ENCODE results near the gene SH3GL3.

Gene SH3GL3

DNA sequence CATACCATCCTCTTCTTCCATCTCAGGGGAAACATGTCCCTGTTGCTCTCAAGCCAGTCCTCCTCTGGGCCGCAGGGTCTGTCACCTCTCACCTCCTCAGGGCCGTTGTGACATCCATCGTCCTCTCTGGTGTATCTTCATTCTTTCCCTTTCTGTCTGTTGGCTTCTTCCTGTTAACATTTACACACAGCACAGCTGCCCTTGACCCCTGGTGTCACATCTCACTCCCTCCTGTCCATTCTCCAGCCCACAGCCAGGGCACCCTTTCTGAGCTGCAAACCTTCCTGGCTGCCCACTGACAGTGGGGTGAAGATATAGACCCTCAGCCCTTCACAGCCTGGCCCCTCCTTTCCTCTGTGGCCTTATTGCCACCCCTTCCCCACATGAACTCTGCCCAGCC, 127.2 kb downstream of the SH3GL3 start:
- DNase-seq, result no peak
- TF ChIP-seq POLR2A (IDR thresholded peaks at IDR 0.05; ENCODE audit: low read length) (no peak), GATA1 (IDR thresholded peaks at IDR 0.05; ENCODE audit: low read depth, low read length) (no peak)

DNA sequence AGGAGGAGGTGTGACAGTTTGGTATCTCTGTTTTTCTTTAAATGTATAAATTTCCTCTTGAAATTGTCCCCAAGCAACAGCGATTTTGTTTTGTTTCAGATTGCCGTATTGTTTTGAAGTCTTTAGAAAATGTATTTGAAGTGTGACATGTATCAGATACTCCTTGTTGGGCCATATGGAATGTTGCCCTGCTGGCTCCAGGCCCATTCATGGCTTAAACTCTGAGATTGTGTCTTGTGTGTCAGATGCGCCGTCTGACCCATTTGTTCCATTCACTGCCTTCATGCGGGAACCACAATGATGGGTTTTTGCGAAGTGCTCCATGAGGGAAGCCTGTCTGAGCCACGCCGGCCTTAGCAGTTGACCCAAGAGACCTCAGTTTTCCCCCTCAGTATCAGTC, 131.6 kb downstream of the SH3GL3 start:
- DNase-seq, result no peak
- TF ChIP-seq GATA1 (IDR thresholded peaks at IDR 0.05; ENCODE audit: low read depth, low read length) (no peak), POLR2A (IDR thresholded peaks at IDR 0.05; ENCODE audit: low read length) (no peak)

DNA sequence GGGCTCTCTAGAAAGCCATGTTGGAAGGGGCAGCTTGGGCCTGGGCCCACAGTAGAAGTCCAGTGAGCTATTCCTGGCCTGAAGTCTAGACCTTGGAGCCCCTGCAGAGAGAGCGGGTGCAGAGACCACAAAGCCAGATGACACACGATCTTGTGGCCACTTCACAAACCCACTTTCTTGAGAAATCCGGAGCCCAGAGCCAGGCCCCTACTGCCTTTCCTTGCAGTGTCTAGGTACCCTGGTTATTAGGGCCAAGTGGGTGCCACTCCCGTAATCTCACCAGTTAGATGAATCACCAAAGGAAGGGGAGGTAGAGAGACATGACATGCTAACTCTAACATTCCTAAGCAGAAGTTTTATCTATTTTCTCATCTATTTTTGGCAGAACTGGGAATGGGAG, 134.2 kb downstream of the SH3GL3 start:
- no peak for DNase-seq
- TF ChIP-seq GATA1 (IDR thresholded peaks at IDR 0.05; ENCODE audit: low read depth, low read length) (no peak), POLR2A (IDR thresholded peaks at IDR 0.05; ENCODE audit: low read length) (no peak)

DNA sequence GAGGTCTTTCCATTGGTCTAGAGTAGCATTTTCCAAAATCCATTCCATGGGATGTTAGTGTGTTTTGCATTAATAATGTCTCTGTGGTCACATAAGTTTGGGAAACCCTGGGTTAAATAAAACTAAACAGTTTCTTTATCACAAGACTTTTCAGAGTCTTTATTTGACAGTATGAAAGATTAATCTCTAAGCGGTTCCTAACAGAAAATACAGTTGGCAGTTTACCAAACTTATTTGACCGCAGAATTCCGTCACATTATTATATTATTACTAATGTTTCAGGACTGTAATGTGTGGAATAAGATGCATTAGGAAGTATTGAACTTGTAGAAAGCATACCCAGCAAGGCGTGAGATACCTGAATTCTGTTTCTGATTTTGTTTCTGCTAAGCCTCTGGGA, 135.2 kb downstream of the SH3GL3 start:
- no peak for DNase-seq
- no peak for TF ChIP-seq POLR2A (IDR thresholded peaks at IDR 0.05; ENCODE audit: low read length)
- no peak for TF ChIP-seq GATA1 (IDR thresholded peaks at IDR 0.05; ENCODE audit: low read depth, low read length)

DNA sequence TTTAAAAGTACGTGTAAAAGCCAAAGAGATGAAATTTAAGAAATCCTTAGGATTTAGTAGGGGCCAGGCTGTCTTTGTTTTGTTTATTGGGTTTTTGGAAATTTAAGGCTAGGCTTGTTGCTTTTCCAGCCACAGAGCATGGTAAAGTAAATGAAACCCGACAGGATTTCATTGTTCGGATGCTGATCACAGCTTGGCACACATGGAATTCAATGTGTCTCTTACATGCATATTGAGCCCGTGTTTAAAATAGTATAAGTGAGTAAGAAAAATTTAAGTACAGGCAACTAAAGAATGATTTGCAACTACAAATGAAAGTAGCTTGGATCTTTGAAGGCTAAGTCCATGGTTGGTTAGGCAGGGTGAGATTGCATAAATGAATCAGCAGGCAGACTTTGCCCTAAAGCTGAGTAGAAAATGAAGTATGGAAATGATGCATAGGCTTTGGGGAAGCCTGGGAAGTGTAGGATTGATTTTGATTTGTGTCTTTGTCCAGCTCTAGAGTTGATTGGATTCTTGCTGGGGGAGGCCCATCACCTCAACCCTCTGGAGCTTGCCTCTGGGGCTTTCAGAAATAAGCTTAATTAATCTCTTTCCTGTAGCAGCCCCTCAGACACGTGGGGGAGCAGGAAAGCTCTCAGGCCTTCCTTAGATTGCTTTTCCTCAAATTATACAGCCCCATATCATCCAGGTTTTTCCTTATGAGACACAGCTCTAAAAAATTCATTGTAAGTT, 138.6 kb downstream of the SH3GL3 start:
- DNase-seq, result no peak
- no peak for TF ChIP-seq GATA1 (IDR thresholded peaks at IDR 0.05; ENCODE audit: low read depth, low read length)
- no peak for TF ChIP-seq POLR2A (IDR thresholded peaks at IDR 0.05; ENCODE audit: low read length)

DNA sequence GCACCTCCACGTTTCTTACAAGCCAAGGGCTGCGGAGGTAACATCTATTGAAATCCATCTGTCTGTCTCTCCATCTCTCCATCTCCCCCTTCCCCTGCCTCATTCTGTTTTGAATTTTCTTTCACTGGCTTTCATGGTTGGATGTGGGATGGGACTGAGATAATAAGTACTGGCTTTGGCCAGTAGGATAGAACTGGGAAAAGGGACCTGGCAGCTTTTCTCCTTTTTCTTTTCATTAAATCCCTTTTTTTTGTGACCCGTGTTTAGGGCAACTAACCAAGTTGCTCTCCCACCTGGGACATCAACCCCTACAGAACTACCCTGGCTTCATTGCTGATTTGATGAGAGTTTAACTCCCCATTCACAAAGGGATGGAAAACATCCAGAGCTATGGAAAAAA, 139.9 kb downstream of the SH3GL3 start:
- TF ChIP-seq POLR2A (IDR thresholded peaks at IDR 0.05; ENCODE audit: low read length), result no peak
- TF ChIP-seq GATA1 (IDR thresholded peaks at IDR 0.05; ENCODE audit: low read depth, low read length), result no peak
- no peak for DNase-seq

DNA sequence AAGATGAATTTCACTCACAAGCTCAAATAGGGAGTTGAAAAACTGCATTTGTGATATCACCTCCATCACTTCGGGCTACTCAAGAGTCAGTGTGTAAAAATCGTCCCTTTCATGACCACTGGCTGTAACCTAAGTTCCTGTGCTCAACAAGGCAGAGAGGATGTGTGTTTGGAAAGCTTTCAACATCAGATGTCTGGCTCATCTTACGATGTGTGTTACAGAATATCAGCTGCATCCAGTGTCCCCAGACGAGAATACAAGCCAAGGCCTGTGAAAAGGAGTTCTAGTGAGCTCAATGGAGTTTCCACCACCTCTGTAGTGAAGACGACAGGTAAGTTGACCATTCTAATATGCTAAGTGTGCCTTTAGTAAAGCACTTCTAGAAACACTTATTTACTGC, 141.3 kb downstream of the SH3GL3 start:
- no peak for DNase-seq
- no peak for TF ChIP-seq GATA1 (IDR thresholded peaks at IDR 0.05; ENCODE audit: low read depth, low read length)
- TF ChIP-seq POLR2A (IDR thresholded peaks at IDR 0.05; ENCODE audit: low read length), result no peak

DNA sequence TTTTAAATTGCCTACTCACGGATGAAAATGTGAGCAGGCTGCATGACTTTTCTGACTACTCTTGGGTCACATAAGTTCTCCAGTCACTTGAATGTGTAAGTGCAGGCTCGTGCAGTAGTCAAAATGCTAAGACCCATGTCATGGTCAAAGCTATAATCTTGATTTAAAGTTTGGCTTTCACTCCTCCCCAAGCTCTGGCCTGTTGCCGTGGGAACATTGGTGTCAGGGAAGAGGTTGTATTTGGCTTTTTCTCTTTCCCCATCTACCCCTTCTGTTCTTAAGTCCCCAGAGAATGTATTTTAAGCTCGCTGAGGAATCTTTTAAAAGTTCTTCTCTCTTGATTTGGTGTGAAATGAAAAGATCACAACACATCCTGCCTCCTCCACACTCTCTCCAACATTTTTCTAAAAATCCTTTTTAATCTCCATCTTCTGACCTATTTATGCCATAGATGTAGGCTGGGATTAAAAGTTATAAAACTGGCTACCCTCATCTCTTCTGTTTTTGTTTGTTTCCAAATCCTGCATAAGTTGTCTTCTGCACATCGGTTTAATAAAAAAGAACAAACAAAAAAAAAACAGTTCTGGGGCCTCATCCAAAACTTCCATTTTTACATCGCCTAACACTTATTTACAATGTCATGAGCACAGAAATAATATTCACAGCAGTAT, 145.4 kb downstream of the SH3GL3 start:
- TF ChIP-seq POLR2A (IDR thresholded peaks at IDR 0.05; ENCODE audit: low read length) (no peak), GATA1 (IDR thresholded peaks at IDR 0.05; ENCODE audit: low read depth, low read length) (no peak)
- no peak for DNase-seq

DNA sequence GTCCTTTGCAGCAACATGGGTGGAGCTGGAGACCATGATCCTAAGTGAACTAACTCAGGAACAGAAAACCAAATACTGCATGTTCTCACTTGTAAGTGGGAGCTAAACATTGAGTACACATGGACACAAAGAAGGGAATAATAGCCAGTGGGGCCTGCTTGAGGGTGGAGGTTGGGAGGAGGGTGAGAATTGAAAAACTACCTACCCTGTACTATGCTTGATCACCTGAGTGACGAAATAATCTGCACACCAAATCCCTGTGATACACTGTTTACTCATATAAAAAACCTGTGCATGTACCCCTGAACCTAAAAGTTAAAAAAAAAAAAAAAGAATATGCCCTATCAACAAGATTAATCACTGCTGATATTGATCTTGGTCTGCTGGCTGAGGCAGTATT, 148.1 kb downstream of the SH3GL3 start:
- no peak for DNase-seq
- TF ChIP-seq GATA1 (IDR thresholded peaks at IDR 0.05; ENCODE audit: low read depth, low read length), result no peak
- TF ChIP-seq POLR2A (IDR thresholded peaks at IDR 0.05; ENCODE audit: low read length), result no peak

DNA sequence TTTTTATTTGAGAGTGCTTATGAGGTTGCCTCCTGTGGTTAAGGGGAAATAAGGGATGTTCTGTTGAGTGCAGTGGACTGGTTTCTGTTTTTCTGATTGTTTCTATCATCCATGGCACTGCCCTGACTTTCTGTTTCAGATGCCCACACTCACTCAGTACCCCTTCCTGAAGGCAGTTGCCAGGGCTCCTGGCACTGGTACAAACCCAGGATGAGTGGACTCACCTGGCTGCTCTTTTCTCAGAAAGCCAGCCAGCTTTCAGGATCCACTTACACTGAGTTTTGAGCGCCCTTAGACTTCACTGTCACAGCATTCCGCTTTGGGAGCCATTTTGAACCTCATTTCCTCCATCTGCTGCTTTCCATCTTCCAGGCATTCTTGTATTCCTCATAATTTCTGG, 150.9 kb downstream of the SH3GL3 start:
- TF ChIP-seq GATA1 (IDR thresholded peaks at IDR 0.05; ENCODE audit: low read depth, low read length), result no peak
- TF ChIP-seq POLR2A (IDR thresholded peaks at IDR 0.05; ENCODE audit: low read length), result no peak
- DNase-seq, result no peak

DNA sequence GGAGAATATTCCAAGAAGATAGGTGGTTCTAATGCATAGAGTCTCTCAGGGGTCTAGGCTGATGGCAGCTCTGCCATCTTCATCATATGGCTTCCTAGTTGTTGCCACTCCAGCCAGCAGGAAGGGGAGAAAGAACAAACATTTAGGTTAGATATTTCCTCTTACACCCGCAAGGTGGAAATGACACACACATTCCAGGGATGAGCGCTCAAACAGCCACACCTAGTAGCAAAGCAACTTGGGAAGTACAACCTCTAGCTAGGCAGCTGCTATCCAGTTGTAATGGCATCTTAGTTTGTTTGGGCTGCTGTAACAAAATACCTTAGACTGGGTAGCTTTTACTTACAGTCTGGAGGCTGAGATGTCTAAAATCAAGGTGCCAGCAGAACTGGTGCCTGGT, 154.9 kb downstream of the SH3GL3 start:
- DNase-seq, result no peak
- TF ChIP-seq POLR2A (IDR thresholded peaks at IDR 0.05; ENCODE audit: low read length) (no peak), GATA1 (IDR thresholded peaks at IDR 0.05; ENCODE audit: low read depth, low read length) (no peak)

DNA sequence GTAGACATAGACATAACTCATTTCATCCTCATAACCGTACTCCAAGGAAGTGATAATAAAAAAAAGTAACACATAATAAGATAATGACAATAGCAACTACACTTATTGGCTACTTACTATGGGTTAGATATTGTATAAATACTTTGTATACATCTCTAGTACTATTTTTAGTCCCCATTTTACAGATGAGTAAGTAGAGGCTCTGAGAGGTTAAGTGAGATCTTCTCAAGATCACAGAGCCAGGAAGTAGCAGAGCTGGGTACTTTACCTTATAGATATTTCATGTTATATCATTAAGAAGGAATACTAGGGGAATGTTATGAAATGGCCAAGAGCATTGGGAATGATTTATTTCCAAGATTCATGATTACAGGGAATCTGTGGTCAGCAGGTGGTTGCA, 157.4 kb downstream of the SH3GL3 start:
- TF ChIP-seq GATA1 (IDR thresholded peaks at IDR 0.05; ENCODE audit: low read depth, low read length) (no peak), POLR2A (IDR thresholded peaks at IDR 0.05; ENCODE audit: low read length) (no peak)
- no peak for DNase-seq

DNA sequence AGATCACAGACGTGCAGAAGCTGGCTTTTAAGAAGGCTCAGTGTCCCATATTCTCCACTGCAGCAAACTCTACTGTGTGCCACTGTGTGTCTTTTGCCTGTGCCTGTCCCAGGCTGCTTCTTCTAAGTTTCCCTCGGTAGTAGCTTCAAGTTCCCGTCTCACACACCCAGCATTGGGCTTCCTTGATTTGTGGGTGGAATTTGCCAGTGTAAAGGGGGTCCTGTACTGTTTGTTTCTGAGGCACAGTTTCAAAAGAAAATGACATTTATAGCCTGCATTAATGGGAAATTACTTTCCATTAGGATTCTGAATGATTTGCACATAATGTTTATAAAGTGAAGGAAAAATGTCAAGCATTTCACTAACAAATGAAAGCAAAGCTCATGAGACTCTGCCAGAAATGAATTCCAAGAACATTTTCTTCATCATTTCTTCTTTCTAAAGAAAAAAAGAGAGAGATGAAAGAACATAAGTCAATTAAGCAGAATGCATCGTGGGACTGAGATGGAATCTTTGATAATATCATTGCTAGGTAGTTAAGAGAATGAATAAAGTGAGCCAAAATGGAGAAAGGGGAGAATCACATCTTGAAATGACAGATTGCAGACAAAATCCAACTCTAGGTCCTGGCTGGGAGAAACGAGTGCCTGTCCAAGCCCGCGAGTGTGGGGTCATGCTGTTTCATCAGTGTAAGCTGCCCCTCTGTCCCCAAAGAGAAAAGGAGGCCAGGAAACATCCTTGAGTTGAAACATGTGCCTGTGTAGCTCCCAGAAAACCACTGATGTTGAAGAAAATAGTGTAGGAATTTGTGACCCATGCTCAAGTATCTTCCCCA, 158.2 kb downstream of the SH3GL3 start:
- DNase-seq, result no peak
- TF ChIP-seq POLR2A (IDR thresholded peaks at IDR 0.05; ENCODE audit: low read length), result no peak
- TF ChIP-seq GATA1 (IDR thresholded peaks at IDR 0.05; ENCODE audit: low read depth, low read length), result no peak

DNA sequence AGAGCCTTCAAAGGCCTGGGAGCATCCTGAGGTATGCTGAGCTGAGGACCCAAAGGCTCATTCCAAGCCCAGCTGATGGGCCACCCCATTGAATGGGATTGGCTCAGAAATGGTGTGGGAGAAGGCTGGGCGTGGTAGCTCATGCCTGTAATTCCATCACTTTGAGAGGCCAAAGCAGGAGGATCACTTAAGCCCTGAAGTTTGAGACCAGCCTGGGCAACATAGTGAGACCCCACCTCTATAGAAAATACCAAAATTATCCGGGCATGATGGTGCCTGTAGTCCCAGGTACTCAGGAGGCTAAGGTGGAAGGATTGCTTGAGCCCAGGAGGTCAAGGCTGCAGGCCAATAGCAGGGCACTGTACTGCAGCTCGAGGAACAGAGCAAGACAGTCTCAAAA, 163.0 kb downstream of the SH3GL3 start:
- no peak for TF ChIP-seq GATA1 (IDR thresholded peaks at IDR 0.05; ENCODE audit: low read depth, low read length)
- TF ChIP-seq POLR2A (IDR thresholded peaks at IDR 0.05; ENCODE audit: low read length), result no peak
- no peak for DNase-seq
